SK-N-MC (cell line): ENCODE results near the gene PHF8.

Source experiments
- EZH2 ChIP-seq: fragments of 200-600 bp; sonication (generic); IDR thresholded peaks from one replicate; pipeline ENCODE4 v1.6.1; 2017; ENCODE audit warnings: antibody characterized with exemption
- POLR2AphosphoS5 ChIP-seq: IDR thresholded peaks from 2 replicates; pipeline ENCODE4 v1.6.1; 2012; ENCODE audit warnings: mild to moderate bottlenecking, low read depth, low read length, borderline replicate concordance

- TF ChIP-seq EZH2 (no peak), POLR2AphosphoS5 (no peak)
These were observed 149.0 kb downstream of the PHF8 start for GRCh38 chrX:53895270-53895669.
